ENCODE data around the gene LRRK1. TPM values are rescaled to one million over a fixed set of nuclear protein-coding genes. Genes with fewer than 3 reads are reported as not detected.

LRRK1 gene
- polyA plus RNA-seq, 1 of the 3 experiments (the other 2 are of a cell fraction), result 6.9 TPM

GRCh38 chr15:100911086-100911485, 8.1 kb upstream of the LRRK1 start (continued):
- TF ChIP-seq REST (IDR thresholded peaks at IDR 0.05; ENCODE audit: low read depth, low read length), result no peak
- no peak for TF ChIP-seq TCF12 (IDR thresholded peaks at IDR 0.05)
- TF ChIP-seq RAD21 (IDR thresholded peaks at IDR 0.05; ENCODE audit: low read length), result no peak

- 79% methylated on average over 4 of the region's 4 CpGs for WGBS (ENCODE audit: low lambda C conversion rate)
- CTCF ChIA-PET, result interaction anchor here (0.8 to 2.7 kb wide), 2 partner anchors 41 to 94 kb away, joined by 5 to 25 read pairs; no protein-coding TSS in a partner anchor
Observed at GRCh38 chr15:100913961-100914360, 5.2 kb upstream of the LRRK1 start.

More at GRCh38 chr15:100913961-100914360, 5.2 kb upstream of the LRRK1 start:
- H3K4me1 ChIP-seq (ENCODE audit: control insufficient read depth in 1 of 2, insufficient read depth in 2 of 2, low read depth in 1 of 2, low read length in 1 of 2), result peaks cover 0 to 20% of the 10 kb centered on the region in 2 experiments; a peak in 1 of 4 replicates
- POLR2A ChIA-PET, result no interaction called here
- no peaks in the 10 kb centered on the region for H3K27me3 ChIP-seq (ENCODE audit: insufficient read depth)
- no peaks in the 10 kb centered on the region for H4K20me1 ChIP-seq (ENCODE audit: insufficient read depth)
- H3F3A ChIP-seq (replicated peaks; ENCODE audit: insufficient read depth), result no peaks in the 10 kb centered on the region
- H3K4me2 ChIP-seq, result no peak overlapping the region
- H3K9me2 ChIP-seq, result no peaks in the 10 kb centered on the region
- DNase-seq, result no peak
- no peak overlapping the region for H3K9ac ChIP-seq
- peaks cover 5% of the 10 kb centered on the region for H3K9me3 ChIP-seq
- peaks cover 2 to 6% of the 10 kb centered on the region in 2 experiments for H3K36me3 ChIP-seq (replicated peaks in 1 of 2; ENCODE audit: control insufficient read depth in 1 of 2, insufficient read depth in 2 of 2, low read length in 1 of 2)
- no peak overlapping the region; a peak in 1 of 4 replicates for H3K27ac ChIP-seq (ENCODE audit: low read depth in 2 of 2, low read length in 1 of 2)
- no peaks in the 10 kb centered on the region for H3K79me2 ChIP-seq (ENCODE audit: insufficient read depth)
- TF ChIP-seq TCF12 (IDR thresholded peaks at IDR 0.05), result no peak
- TF ChIP-seq CTCF (IDR thresholded peaks at IDR 0.05), result no peak
- no peak for TF ChIP-seq RAD21 (IDR thresholded peaks at IDR 0.05; ENCODE audit: low read length)
- no peak for TF ChIP-seq MXI1 (IDR thresholded peaks at IDR 0.05; ENCODE audit: low read depth, low read length)
- TF ChIP-seq RFX5 (IDR thresholded peaks at IDR 0.05; ENCODE audit: low read length), result no peak
- no peak for TF ChIP-seq PBX3 (IDR thresholded peaks at IDR 0.05)
- no peak for TF ChIP-seq ZBTB33 (IDR thresholded peaks at IDR 0.05; ENCODE audit: borderline replicate concordance, low read depth)
- no peak for TF ChIP-seq FOXM1 (IDR thresholded peaks at IDR 0.05; ENCODE audit: low read depth)
- no peak for TF ChIP-seq RCOR1 (IDR thresholded peaks at IDR 0.05; ENCODE audit: low read length)
- no peak for TF ChIP-seq RXRA (IDR thresholded peaks at IDR 0.05; ENCODE audit: borderline replicate concordance, low read depth)
- no peak for TF ChIP-seq SMC3 (IDR thresholded peaks at IDR 0.05; ENCODE audit: low read depth, low read length)
- TF ChIP-seq SIN3A (IDR thresholded peaks at IDR 0.05; ENCODE audit: borderline replicate concordance, low read depth, low read length), result no peak
- no peak for TF ChIP-seq GATA2 (CRISPR knock-in tag; IDR thresholded peaks at IDR 0.05)
- no peak for TF ChIP-seq IRF3 (IDR thresholded peaks at IDR 0.05; ENCODE audit: low read depth, low read length)
- TF ChIP-seq EZH2phosphoT487 (IDR thresholded peaks at IDR 0.05; ENCODE audit: borderline replicate concordance, low read depth), result no peak
- H3K4me3 ChIP-seq (ENCODE audit: low read depth in 2 of 2, low read length in 1 of 2), result no peak overlapping the region
- H2AFZ ChIP-seq (ENCODE audit: low read depth), result no peak overlapping the region
